IMR-90 (cell line): Measurements from ENCODE around the gene GTF2F1. TPM values are rescaled to one million over a fixed set of nuclear protein-coding genes. Genes with fewer than 3 reads are reported as not detected.
"Not testable (repeated sequence)": the region's sequence is repeated elsewhere in the genome, so short reads cannot be mapped to it uniquely, and the experiment has no call there.

Experiments
- ATAC-seq: fragments of 200-7000 bp; cut with Tn5 transposase; 2 replicates; pipeline ENCODE4 v1.9.1; 2020; ENCODE audit warnings: low read depth, mild to moderate bottlenecking, moderate library complexity
- BruUV-seq: library from RNA; stranded (reverse); fragments of 400-500 nt; replicated peaks from 2 replicates; lab custom pipeline; 2021; lab: Mats Ljungman, UMichigan
- CTCF ChIA-PET: fragments of 300-600 bp; formaldehyde crosslinking; extraction: SDS; loops from one replicate; lab custom pipeline; 2021; ENCODE audit warnings: antibody characterized with exemption; lab: Yijun Ruan, JAX
- POLR2A ChIA-PET: fragments of 300-600 bp; sonication (Branson Sonifier 250); formaldehyde crosslinking; loops from one replicate; lab custom pipeline; 2022; ENCODE audit warnings: antibody characterized with exemption; ENCODE audit not compliant: unreplicated experiment; lab: Charles Lee
- DNase-seq: peaks from one replicate; pipeline ENCODE4 v3.0.0; 2013
- H2AFZ ChIP-seq: replicated peaks from 2 replicates; pipeline ENCODE3; 2013; ENCODE audit warnings: low read length, mild to moderate bottlenecking; ENCODE audit not compliant: poor library complexity
- H2AK5ac ChIP-seq: 2 replicates; pipeline ENCODE4 v1.6.1; 2013; ENCODE audit warnings: low read depth, low read length, inconsistent platforms
- H2AK9ac ChIP-seq: replicated peaks from 2 replicates; pipeline ENCODE3; 2013; ENCODE audit warnings: mild to moderate bottlenecking, low read depth, low read length, moderate library complexity; ENCODE audit not compliant: poor library complexity
- H2BK120ac ChIP-seq: 2 replicates; pipeline ENCODE4 v1.6.1; 2013; ENCODE audit warnings: low read depth, low read length, inconsistent platforms
- H2BK15ac ChIP-seq: 3 replicates; pipeline ENCODE4 v1.6.1; 2013; ENCODE audit warnings: low read depth, low read length, inconsistent platforms
- H2BK20ac ChIP-seq: 2 replicates; pipeline ENCODE4 v1.6.1; 2013; ENCODE audit warnings: low read depth, mild to moderate bottlenecking, inconsistent platforms, low read length, moderate library complexity
- H2BK5ac ChIP-seq: 2 replicates; pipeline ENCODE4 v1.6.1; 2013; ENCODE audit warnings: mild to moderate bottlenecking, low read depth, low read length, inconsistent platforms; ENCODE audit not compliant: poor library complexity, severe bottlenecking
- H3K14ac ChIP-seq: replicated peaks from 2 replicates; pipeline ENCODE4 v1.6.1; 2013; ENCODE audit warnings: low read depth, low read length, inconsistent platforms
- H3K18ac ChIP-seq: 2 replicates; pipeline ENCODE4 v1.6.1; 2013; ENCODE audit warnings: low read depth, low read length, control low read depth
- H3K23ac ChIP-seq: 2 replicates; pipeline ENCODE4 v1.6.1; 2013; ENCODE audit warnings: low read depth, low read length, inconsistent platforms
- H3K27ac ChIP-seq: 2 replicates; pipeline ENCODE4 v1.5.1; 2013; ENCODE audit warnings: mild to moderate bottlenecking, control low read depth, low read length; ENCODE audit not compliant: insufficient read depth
- H3K27me3 ChIP-seq: 2 replicates; pipeline ENCODE4 v1.6.1; 2013; ENCODE audit warnings: low read length; ENCODE audit not compliant: control insufficient read depth, insufficient read depth
- H3K36me3 ChIP-seq: 2 replicates; pipeline ENCODE4 v1.6.1; 2013; ENCODE audit warnings: low read length, mixed read lengths; ENCODE audit not compliant: control insufficient read depth, insufficient read depth
- H3K4ac ChIP-seq: 2 replicates; pipeline ENCODE4 v1.6.1; 2013; ENCODE audit warnings: low read depth, low read length, inconsistent platforms
- H3K4me1 ChIP-seq: 2 replicates; pipeline ENCODE4 v1.6.1; 2013; ENCODE audit warnings: low read length, mixed read lengths; ENCODE audit not compliant: control insufficient read depth, insufficient read depth
- H3K4me2 ChIP-seq: 2 replicates; pipeline ENCODE4 v1.6.1; 2013; ENCODE audit warnings: low read depth, mild to moderate bottlenecking, control low read depth, low read length, moderate library complexity
- H3K4me3 ChIP-seq: 2 replicates; pipeline ENCODE4 v1.5.1; 2013; ENCODE audit warnings: low read depth, mild to moderate bottlenecking, control low read depth, low read length, moderate library complexity; ENCODE audit not compliant: insufficient read depth
- H3K56ac ChIP-seq: 2 replicates; pipeline ENCODE4 v1.6.1; 2013; ENCODE audit warnings: low read length, inconsistent platforms; ENCODE audit not compliant: insufficient read depth; ENCODE audit errors: extremely low read depth
- H3K79me1 ChIP-seq, 2 experiments: 2 replicates each; pipeline ENCODE4 v1.6.1; 2013; ENCODE audit warnings: low read length in 2 of 2, inconsistent platforms in 1 of 2, low read depth in 1 of 2
- H3K9ac ChIP-seq: 2 replicates; pipeline ENCODE4 v1.6.1; 2013; ENCODE audit warnings: low read depth, low read length, control low read depth
- H3K9me1 ChIP-seq: 2 replicates; pipeline ENCODE4 v1.6.1; 2013; ENCODE audit warnings: low read length, inconsistent platforms; ENCODE audit not compliant: insufficient read depth
- H3K9me3 ChIP-seq: 2 replicates; pipeline ENCODE4 v1.6.1; 2013; ENCODE audit warnings: low read length; ENCODE audit not compliant: control insufficient read depth, insufficient read depth
- H4K20me1 ChIP-seq: 2 replicates; pipeline ENCODE4 v1.6.1; 2013; ENCODE audit warnings: low read length, inconsistent platforms; ENCODE audit not compliant: insufficient read depth
- H4K5ac ChIP-seq: 2 replicates; pipeline ENCODE4 v1.6.1; 2013; ENCODE audit warnings: mild to moderate bottlenecking, low read depth, low read length, control low read depth
- H4K8ac ChIP-seq, 2 experiments: 2 replicates each; pipeline ENCODE4 v1.6.1; 2013; ENCODE audit warnings: low read depth in 2 of 2, low read length in 2 of 2, control low read depth in 1 of 2, inconsistent platforms in 1 of 2
- H4K91ac ChIP-seq: 2 replicates; pipeline ENCODE4 v1.6.1; 2013; ENCODE audit warnings: low read depth, low read length, inconsistent platforms; ENCODE audit not compliant: insufficient read depth
- WGBS, 2 experiments: methylation state at CpG; one replicate each; pipeline versions ENCODE4 v1.1.5 to v1.1.7; 2013; ENCODE audit warnings: missing lambda C conversion rate in 2 of 2; ENCODE audit not compliant: insufficient read length in 1 of 2; ENCODE audit errors: extremely low coverage in 2 of 2; 5-methylcytosine and 5-hydroxymethylcytosine counted together
- dilution Hi-C: fragments of 300-500 bp; cut with HindIII; formaldehyde crosslinking; loops from one replicate; pipeline ENCODE4 v1.14.3; 2018; ENCODE audit warnings: low sequenced_read_pairs; ENCODE audit not compliant: unreplicated experiment
- in situ Hi-C: fragments of 300-500 bp; cut with MboI; formaldehyde crosslinking; loops from 3 replicates; pipeline ENCODE4 v1.14.3; 2019; ENCODE audit warnings: low sequenced_read_pairs, inconsistent platforms, mixed read lengths
- intact Hi-C: fragments of 100-400 bp; cut with micrococcal nuclease; formaldehyde crosslinking; loops from 2 replicates; pipeline ENCODE4 v1.10.0; 2022
- polyA plus RNA-seq, 3 experiments: library from polyadenylated mRNA; depleted of rRNA; stranded (reverse); fragments of >200 nt; gene quantifications; 2 replicates each; pipeline ENCODE4 v1.2.3, GENCODE V29; 2012; ENCODE audit warnings: low replicate concordance in 1 of 3
- total RNA-seq: library from RNA; depleted of rRNA; stranded (reverse); fragments of >200 nt; gene quantifications from 2 replicates; pipeline ENCODE4 v1.2.3, GENCODE V29; 2012

GTF2F1 gene
- total and polyA plus RNA-seq, 2 of the 4 experiments (the other 2 are of a cell fraction) = 43.7 to 51.4 TPM

DNA sequence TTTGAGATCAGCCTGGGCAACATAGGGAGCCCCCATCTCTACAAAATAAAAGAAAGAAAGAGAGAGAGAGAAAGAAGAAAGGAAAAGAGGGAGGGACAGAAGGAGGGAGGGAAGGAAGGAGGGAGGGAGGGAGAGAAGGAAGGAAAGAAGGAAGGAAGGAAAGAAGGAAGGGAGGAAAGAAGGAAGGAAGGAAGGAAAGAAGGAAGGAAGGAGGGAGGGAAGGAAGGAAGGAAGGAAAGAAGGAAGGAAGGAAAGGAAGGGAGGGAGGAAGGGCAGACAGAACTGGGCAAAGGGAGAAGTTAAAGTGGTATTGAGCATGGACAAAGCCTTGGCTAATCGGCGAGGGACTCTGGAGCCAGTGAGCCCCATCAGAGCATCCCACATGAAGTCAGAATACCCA lies 43.7 kb downstream of the GTF2F1 start:
- H3K36me3 ChIP-seq, POLR2A ChIA-PET, H3K27me3 ChIP-seq, H4K20me1 ChIP-seq, H2BK120ac ChIP-seq, H2BK5ac ChIP-seq, H4K5ac ChIP-seq, H3K9me1 ChIP-seq, ATAC-seq, H2AFZ ChIP-seq, BruUV-seq, dilution Hi-C loops, H2AK5ac ChIP-seq, H3K4ac ChIP-seq, H2BK15ac ChIP-seq, CTCF ChIA-PET, H3K23ac ChIP-seq, H3K18ac ChIP-seq, H2BK20ac ChIP-seq, H4K8ac ChIP-seq, in situ Hi-C loops, H3K27ac ChIP-seq, H2AK9ac ChIP-seq, H3K9me3 ChIP-seq, H3K4me2 ChIP-seq, DNase-seq, H4K91ac ChIP-seq, H3K4me1 ChIP-seq, H3K79me1 ChIP-seq, intact Hi-C loops, H3K9ac ChIP-seq, H3K56ac ChIP-seq, H3K4me3 ChIP-seq, H3K14ac ChIP-seq: not testable (repeated sequence)
- whole genome bisulfite sequencing, 2 experiments = no CpG with 5 or more reads among the region's 2 CpGs
